Keratinocyte (primary cell): ENCODE data around the gene POLR2L. TPM values are rescaled to one million over a fixed set of nuclear protein-coding genes. Genes with fewer than 3 reads are reported as not detected.

Source experiments
- DNase-seq: peaks from one replicate; pipeline ENCODE4 v3.0.0-alpha.2; 2011; ENCODE audit warnings: low read depth, missing footprints, low spot score
- FAIRE-seq: peaks from 2 replicates; lab custom pipeline; 2011; peaks lifted over from hg19 to GRCh38; lab: Jason Lieb, UNC
- H2AFZ ChIP-seq: 2 replicates; pipeline ENCODE4 v1.6.0; 2012; ENCODE audit warnings: low read length, control low read depth, inconsistent platforms; ENCODE audit not compliant: control insufficient read depth
- H3K27ac ChIP-seq: 2 replicates; pipeline ENCODE4 v1.5.1; 2011; ENCODE audit warnings: low read length; ENCODE audit not compliant: control insufficient read depth, insufficient read depth
- H3K27me3 ChIP-seq: 3 replicates; pipeline ENCODE4 v1.6.0; 2011; ENCODE audit warnings: low read length; ENCODE audit not compliant: control insufficient read depth, insufficient read depth; ENCODE audit errors: extremely low read depth
- H3K36me3 ChIP-seq, 2 experiments: 2 replicates in 1 of 2; 3 replicates in 1 of 2; pipeline ENCODE4 v1.5.1; 2011; ENCODE audit warnings: low read length in 2 of 2, mild to moderate bottlenecking in 1 of 2; ENCODE audit not compliant: control insufficient read depth in 2 of 2, insufficient read depth in 2 of 2; ENCODE audit errors: extremely low read depth in 1 of 2
- H3K4me1 ChIP-seq: 3 replicates; pipeline ENCODE4 v1.5.1; 2011; ENCODE audit warnings: low read length; ENCODE audit not compliant: control insufficient read depth, insufficient read depth; ENCODE audit errors: extremely low read depth
- H3K4me2 ChIP-seq: 3 replicates; pipeline ENCODE4 v1.6.0; 2011; ENCODE audit warnings: low read depth, low read length; ENCODE audit not compliant: control insufficient read depth, insufficient read depth; ENCODE audit errors: extremely low read depth
- H3K4me3 ChIP-seq, 3 experiments: fragments of 200-600 bp in 1 of 3; sonication (generic) in 1 of 3; 2 replicates in 2 of 3; 3 replicates in 1 of 3; pipeline ENCODE4 v1.5.1; 2011 to 2016; ENCODE audit warnings: low read length in 3 of 3, mild to moderate bottlenecking in 3 of 3, control low read depth in 2 of 3, inconsistent platforms in 1 of 3, low read depth in 1 of 3, mixed read lengths in 1 of 3, mixed run types in 1 of 3, moderate library complexity in 1 of 3; ENCODE audit not compliant: control insufficient read depth in 2 of 3, insufficient read depth in 2 of 3; ENCODE audit errors: extremely low read depth in 1 of 3
- H3K79me2 ChIP-seq: 2 replicates; pipeline ENCODE4 v1.6.0; 2012; ENCODE audit warnings: low read length; ENCODE audit not compliant: control insufficient read depth, insufficient read depth
- H3K9ac ChIP-seq: 3 replicates; pipeline ENCODE4 v1.6.0; 2011; ENCODE audit warnings: low read length; ENCODE audit not compliant: control insufficient read depth, insufficient read depth; ENCODE audit errors: extremely low read depth
- H3K9me1 ChIP-seq: 3 replicates; pipeline ENCODE4 v1.6.0; 2011; ENCODE audit warnings: low read length; ENCODE audit not compliant: control insufficient read depth, insufficient read depth; ENCODE audit errors: extremely low read depth
- H3K9me3 ChIP-seq: 2 replicates; pipeline ENCODE4 v1.5.1; 2012; ENCODE audit warnings: low read depth, low read length; ENCODE audit not compliant: control insufficient read depth
- H4K20me1 ChIP-seq: 3 replicates; pipeline ENCODE4 v1.6.0; 2011; ENCODE audit warnings: low read length; ENCODE audit not compliant: control insufficient read depth, insufficient read depth; ENCODE audit errors: extremely low read depth
- CTCF ChIP-seq, 3 experiments: IDR thresholded peaks in 1 of 3; conservative IDR thresholded peaks in 1 of 3; optimal IDR thresholded peaks in 1 of 3; 2 replicates in 2 of 3; 3 replicates in 1 of 3; pipeline versions ENCODE3 to v1.5.1; 2011; ENCODE audit warnings: low read length in 3 of 3, mild to moderate bottlenecking in 3 of 3, moderate library complexity in 2 of 3, control low read depth in 1 of 3, inconsistent platforms in 1 of 3; ENCODE audit not compliant: insufficient read depth in 2 of 3; ENCODE audit errors: extremely low read depth in 1 of 3
- EZH2 ChIP-seq: IDR thresholded peaks from one replicate; pipeline ENCODE4 v1.6.1; 2012; ENCODE audit warnings: inconsistent platforms, mild to moderate bottlenecking, low read length, moderate library complexity
- dilution Hi-C: fragments of 300-500 bp; cut with MboI; formaldehyde crosslinking; loops from one replicate; pipeline ENCODE4 v1.7.0; 2020; ENCODE audit warnings: low sequenced_read_pairs; ENCODE audit not compliant: extremely low pct_ligation_motif_present
- polyA plus RNA-seq, 5 experiments: library from polyadenylated mRNA; depleted of rRNA in 3 of 5; stranded (reverse) in 3 of 5; stranded (forward) in 1 of 5; unstranded in 1 of 5; fragments of >200 nt; gene quantifications; 1 replicate in 1 of 5; 2 replicates in 3 of 5; 3 replicates in 1 of 5; pipeline versions ENCODE4 v1.2.1 to v1.2.3, GENCODE V29; 2011 to 2012; ENCODE audit warnings: missing spikeins in 2 of 5, low read depth in 1 of 5, low replicate concordance in 1 of 5

POLR2L gene
- polyA plus RNA-seq, 1 donor (not counting 4 experiments of a cell fraction or from before 2014, with no cell fraction given), result 145 TPM

- peaks cover 39% of the 10 kb centered on the region for H3K79me2 ChIP-seq
- H3K27me3 ChIP-seq, result no peaks in the 10 kb centered on the region
- peak within 1 kb of the TSS; percentile 96 for H3K9ac ChIP-seq
- DNase-seq (peak; percentile 66), FAIRE-seq (peak; percentile 36)
- peaks cover 25% of the 10 kb centered on the region for H3K4me1 ChIP-seq
- peaks cover 19% of the 10 kb centered on the region for H4K20me1 ChIP-seq
- dilution Hi-C loops, result no loop called here
- H3K36me3 ChIP-seq, result peaks cover 25 to 31% of the 10 kb centered on the region in 2 experiments
- H3K9me1 ChIP-seq, result no peaks in the 10 kb centered on the region
- TF ChIP-seq EZH2 (no peak), CTCF (optimal IDR thresholded peaks at IDR 0.05 in 1 of 3, IDR thresholded peaks at IDR 0.05 in 1 of 3, conservative IDR thresholded peaks at IDR 0.05 in 1 of 3; ENCODE audit: extremely low read depth in 1 of 3, insufficient read depth in 2 of 3, low read length in 3 of 3) (no peak)
- no peaks in the 10 kb centered on the region for H3K9me3 ChIP-seq
- peak within 1 kb of the TSS; percentile 99 for H3K4me2 ChIP-seq
- H2AFZ ChIP-seq, result peak within 1 kb of the TSS; percentile 99
- H3K4me3 ChIP-seq, result peak within 1 kb of the TSS; percentile 81 to 98 (median 98)
- H3K27ac ChIP-seq, result peak within 1 kb of the TSS; percentile 95
Observed at GRCh38 chr11:809287-810039, 32.9 kb downstream of the POLR2L start, which contains the start of gene RPLP2. Gene RPLP2, plus strand, starts transcription at chr11:809967. Its CDS starts 268 bp downstream, at chr11:810235.

GRCh38 chr11:808427-809286 is 33.7 kb downstream of the POLR2L start:
- H3K79me2 ChIP-seq, result peaks cover 39% of the 10 kb centered on the region
- H3K27me3 ChIP-seq, result no peaks in the 10 kb centered on the region
- H3K4me3 ChIP-seq, result peak overlapping the region; percentile 81 to 98 (median 98)
- no peak for TF ChIP-seq CTCF (optimal IDR thresholded peaks at IDR 0.05 in 1 of 3, IDR thresholded peaks at IDR 0.05 in 1 of 3, conservative IDR thresholded peaks at IDR 0.05 in 1 of 3; ENCODE audit: extremely low read depth in 1 of 3, insufficient read depth in 2 of 3, low read length in 3 of 3)
- TF ChIP-seq EZH2, result no peak
- FAIRE-seq, result no peak
- H3K4me1 ChIP-seq, result peaks cover 33% of the 10 kb centered on the region
- peak overlapping the region; percentile 99 for H2AFZ ChIP-seq
- H3K9ac ChIP-seq, result peak overlapping the region; percentile 96
- no peaks in the 10 kb centered on the region for H3K9me3 ChIP-seq
- H3K27ac ChIP-seq, result peak overlapping the region; percentile 95
- dilution Hi-C loops, result no loop called here
- H4K20me1 ChIP-seq, result peaks cover 19% of the 10 kb centered on the region
- H3K36me3 ChIP-seq, result peaks cover 22 to 28% of the 10 kb centered on the region in 2 experiments
- no peaks in the 10 kb centered on the region for H3K9me1 ChIP-seq
- DNase-seq, result no peak
- H3K4me2 ChIP-seq, result peak overlapping the region; percentile 99
